RWPE2 (cell line): ENCODE data around the gene NET1.

ENCODE experiments used
- ATAC-seq: fragments of 200-7000 bp; cut with Tn5 transposase; 3 replicates; pipeline ENCODE4 v1.9.1; 2021; ENCODE audit warnings: low read depth
- DNase-seq: peaks from one replicate; pipeline ENCODE4 v3.0.0-alpha.2; 2020; ENCODE audit warnings: low spot score
- H3K27ac ChIP-seq: fragments of 450-650 bp; 2 replicates; pipeline ENCODE4 v1.5.1; 2017; ENCODE audit warnings: mild to moderate bottlenecking; ENCODE audit not compliant: poor library complexity, severe bottlenecking
- H3K27me3 ChIP-seq: fragments of 250-450 bp; sonication (Bioruptor Pico); 2 replicates; pipeline ENCODE4 v1.5.1; 2021; ENCODE audit warnings: mild to moderate bottlenecking, moderate library complexity; ENCODE audit not compliant: insufficient read depth, poor library complexity, severe bottlenecking
- H3K36me3 ChIP-seq: fragments of 250-450 bp; sonication (Bioruptor Pico); 2 replicates; pipeline ENCODE4 v1.5.1; 2020; ENCODE audit warnings: low read depth, mild to moderate bottlenecking, moderate library complexity
- H3K4me1 ChIP-seq: fragments of 250-450 bp; sonication (Bioruptor Pico); 2 replicates; pipeline ENCODE4 v1.5.1; 2021; ENCODE audit warnings: mild to moderate bottlenecking, moderate library complexity; ENCODE audit not compliant: insufficient read depth, poor library complexity, severe bottlenecking
- H3K4me3 ChIP-seq: fragments of 250-450 bp; sonication (Bioruptor Pico); 2 replicates; pipeline ENCODE4 v1.5.1; 2021; ENCODE audit warnings: mild to moderate bottlenecking, moderate library complexity; ENCODE audit not compliant: severe bottlenecking
- H3K9me3 ChIP-seq: fragments of 250-450 bp; sonication (Bioruptor Pico); 2 replicates; pipeline ENCODE4 v1.5.1; 2021; ENCODE audit warnings: mild to moderate bottlenecking, moderate library complexity; ENCODE audit not compliant: severe bottlenecking
- TF ChIP-seq, protein P1 (sequence below): fragments of 450-650 bp; IDR thresholded peaks from one replicate; pipeline ENCODE4 v1.5.1; 2017; ENCODE audit warnings: mild to moderate bottlenecking, moderate library complexity; ENCODE audit not compliant: poor library complexity, severe bottlenecking

NET1 gene

DNA sequence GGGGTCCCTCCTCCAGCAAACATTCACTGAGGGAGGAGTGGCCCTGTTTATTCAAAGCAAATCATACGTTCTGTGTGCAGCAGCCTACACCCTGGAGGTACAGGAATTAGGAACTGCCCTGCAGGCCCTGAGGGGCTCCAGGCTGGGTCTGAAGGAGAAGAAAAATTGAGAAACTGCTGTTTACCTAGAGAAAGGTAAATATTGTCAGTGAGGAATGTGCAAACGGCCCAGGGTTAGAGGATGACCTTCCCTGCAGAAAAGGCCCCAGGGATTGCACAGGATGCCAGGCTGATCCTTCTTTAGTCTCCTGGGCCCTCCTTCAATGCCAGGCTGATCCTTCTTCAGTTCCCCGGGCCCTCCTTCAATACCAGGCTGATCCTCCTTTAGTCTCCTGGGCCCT, 81.3 kb downstream of the NET1 start:
- Histone ChIP-seq H3K27ac (peak overlapping the region; percentile 13), H3K36me3 (no peaks in the 10 kb centered on the region), H3K4me3 (no peak overlapping the region), H3K4me1 (peaks cover 10% of the 10 kb centered on the region), H3K9me3 (no peaks in the 10 kb centered on the region), H3K27me3 (no peaks in the 10 kb centered on the region)
- TF ChIP-seq, protein P1, sequence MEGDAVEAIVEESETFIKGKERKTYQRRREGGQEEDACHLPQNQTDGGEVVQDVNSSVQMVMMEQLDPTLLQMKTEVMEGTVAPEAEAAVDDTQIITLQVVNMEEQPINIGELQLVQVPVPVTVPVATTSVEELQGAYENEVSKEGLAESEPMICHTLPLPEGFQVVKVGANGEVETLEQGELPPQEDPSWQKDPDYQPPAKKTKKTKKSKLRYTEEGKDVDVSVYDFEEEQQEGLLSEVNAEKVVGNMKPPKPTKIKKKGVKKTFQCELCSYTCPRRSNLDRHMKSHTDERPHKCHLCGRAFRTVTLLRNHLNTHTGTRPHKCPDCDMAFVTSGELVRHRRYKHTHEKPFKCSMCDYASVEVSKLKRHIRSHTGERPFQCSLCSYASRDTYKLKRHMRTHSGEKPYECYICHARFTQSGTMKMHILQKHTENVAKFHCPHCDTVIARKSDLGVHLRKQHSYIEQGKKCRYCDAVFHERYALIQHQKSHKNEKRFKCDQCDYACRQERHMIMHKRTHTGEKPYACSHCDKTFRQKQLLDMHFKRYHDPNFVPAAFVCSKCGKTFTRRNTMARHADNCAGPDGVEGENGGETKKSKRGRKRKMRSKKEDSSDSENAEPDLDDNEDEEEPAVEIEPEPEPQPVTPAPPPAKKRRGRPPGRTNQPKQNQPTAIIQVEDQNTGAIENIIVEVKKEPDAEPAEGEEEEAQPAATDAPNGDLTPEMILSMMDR: no peak
- DNase-seq: peak; percentile 10
- ATAC-seq: peak; percentile 27

DNA sequence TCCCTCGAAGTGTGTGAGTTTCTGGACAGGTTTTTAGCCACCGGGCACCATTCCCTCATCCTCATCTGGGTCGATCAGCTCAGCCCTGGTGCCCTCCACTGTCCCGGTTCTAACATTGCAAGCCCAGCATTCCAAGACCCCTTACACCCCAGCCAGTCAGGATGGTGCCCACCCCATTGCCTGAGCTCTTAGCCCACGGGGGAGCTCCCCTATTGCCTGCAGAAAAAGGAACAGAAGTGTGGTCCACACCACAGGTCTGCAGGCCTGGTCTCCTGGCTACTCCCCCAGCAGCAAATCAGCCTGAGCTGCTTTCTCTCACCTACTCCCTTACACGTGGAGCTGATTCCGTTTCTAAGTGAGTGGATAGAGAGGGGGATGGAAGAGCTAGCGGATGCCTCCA, 82.3 kb downstream of the NET1 start:
- H3K27ac ChIP-seq: no peak overlapping the region
- peaks cover 5% of the 10 kb centered on the region for H3K4me1 ChIP-seq
- no peaks in the 10 kb centered on the region for H3K36me3 ChIP-seq
- TF ChIP-seq, protein P1: no peak
- no peaks in the 10 kb centered on the region for H3K9me3 ChIP-seq
- DNase-seq: no peak
- no peak overlapping the region for H3K4me3 ChIP-seq
- no peak for ATAC-seq
- H3K27me3 ChIP-seq: no peaks in the 10 kb centered on the region

DNA sequence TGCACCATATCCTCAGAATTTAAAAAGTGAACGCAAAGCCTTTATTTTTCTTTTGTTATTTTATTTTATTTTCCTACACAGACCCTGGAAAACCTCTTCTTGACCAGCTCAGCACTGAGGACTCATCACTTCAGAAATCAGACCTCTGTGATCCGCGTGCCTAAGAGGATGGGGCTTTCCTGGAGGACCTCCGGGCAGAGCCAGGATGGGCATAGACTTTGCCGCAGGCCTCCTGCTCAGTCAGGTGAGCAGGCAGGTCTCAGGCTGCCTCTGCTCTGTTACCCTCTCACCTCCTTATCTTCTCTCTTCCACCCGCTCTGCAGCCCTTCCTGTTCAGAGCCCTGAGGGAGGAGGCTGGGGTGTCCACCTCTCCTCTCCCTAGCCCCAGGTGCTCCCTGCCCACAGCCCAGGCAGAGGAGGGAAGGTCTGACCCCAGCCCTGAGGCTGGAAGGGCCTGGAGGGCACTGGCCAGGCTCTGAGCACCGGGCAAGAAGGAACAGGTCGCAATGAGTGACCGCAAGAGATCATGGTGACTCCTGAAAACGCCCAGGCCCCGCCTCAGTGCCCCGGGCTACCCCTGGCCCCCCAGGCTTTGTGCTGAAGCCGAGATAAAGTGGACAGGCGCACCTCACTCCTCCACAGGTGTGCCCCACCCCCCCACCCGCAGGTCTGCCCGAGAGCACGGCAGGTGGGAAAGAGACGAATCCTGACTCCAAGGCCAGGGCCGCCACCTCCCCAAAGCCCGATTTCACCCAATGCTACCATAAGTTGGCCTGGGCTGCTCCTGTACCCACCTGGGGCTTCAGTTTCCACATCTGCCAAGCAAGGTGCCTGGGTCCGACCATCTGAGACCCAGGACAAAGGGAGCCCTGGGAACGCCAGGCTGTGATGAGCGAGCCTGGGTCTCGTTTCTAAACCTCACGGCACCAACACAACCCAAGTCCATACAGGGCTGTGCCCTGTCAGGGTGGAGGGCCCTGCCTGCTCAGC, 84.2 kb downstream of the NET1 start:
- Histone ChIP-seq H3K27me3 (no peaks in the 10 kb centered on the region), H3K36me3 (no peaks in the 10 kb centered on the region), H3K27ac (no peak overlapping the region), H3K4me1 (peaks cover 5% of the 10 kb centered on the region), H3K9me3 (no peaks in the 10 kb centered on the region), H3K4me3 (no peak overlapping the region)
- peak; percentile 40 for ATAC-seq
- DNase-seq: no peak
- TF ChIP-seq, protein P1: no peak

GRCh38 chr10:5497289-5497688, 84.9 kb downstream of the NET1 start:
- Histone ChIP-seq H3K4me3 (no peak overlapping the region), H3K27me3 (no peaks in the 10 kb centered on the region), H3K4me1 (peaks cover 5% of the 10 kb centered on the region), H3K36me3 (no peaks in the 10 kb centered on the region), H3K27ac (no peak overlapping the region), H3K9me3 (no peaks in the 10 kb centered on the region)
- no peak for DNase-seq
- TF ChIP-seq, protein P1: no peak
- ATAC-seq: no peak
